Stimulated activated CD8-positive, alpha-beta memory T cell treated with anti-CD3 and anti-CD28 coated beads, Interleukin-7, amount 100 ng/mL, for 4 hours (primary cell): ENCODE measurements around the gene HTT.

Experiments used
- DNase-seq, 2 donors: peaks; one replicate each; pipeline ENCODE4 v3.0.0-alpha.2; 2020; ENCODE audit warnings: low read depth in 2 of 2

Gene HTT

GRCh38 chr4:3174371-3175338 is 100.2 kb downstream of the HTT start:
- DNase-seq = no peak

- no peak for DNase-seq
These were observed 102.1 kb downstream of the HTT start for GRCh38 chr4:3176367-3177229.

GRCh38 chr4:3177426-3177825 is 102.9 kb downstream of the HTT start:
- DNase-seq = no peak

- no peak for DNase-seq
These were observed 103.4 kb downstream of the HTT start for GRCh38 chr4:3177905-3178304.

GRCh38 chr4:3178351-3178750 is 103.9 kb downstream of the HTT start:
- DNase-seq = no peak

GRCh38 chr4:3179126-3179706 is 104.7 kb downstream of the HTT start:
- no peak for DNase-seq

- DNase-seq = no peak
These were observed 108.5 kb downstream of the HTT start for GRCh38 chr4:3183008-3183407.

- no peak for DNase-seq
These were observed 110.2 kb downstream of the HTT start for GRCh38 chr4:3184725-3185124.

GRCh38 chr4:3186609-3187008 is 112.1 kb downstream of the HTT start:
- DNase-seq = no peak

- no peak for DNase-seq
These were observed 113.6 kb downstream of the HTT start for GRCh38 chr4:3188118-3188517.

GRCh38 chr4:3189459-3189858 is 115.0 kb downstream of the HTT start:
- DNase-seq = no peak

- DNase-seq = no peak
These were observed 116.1 kb downstream of the HTT start for GRCh38 chr4:3190549-3190948.

GRCh38 chr4:3192188-3192587 is 117.7 kb downstream of the HTT start:
- DNase-seq = no peak

- DNase-seq = no peak
These were observed 118.3 kb downstream of the HTT start for GRCh38 chr4:3192827-3193226.

- no peak for DNase-seq
These were observed 119.2 kb downstream of the HTT start for GRCh38 chr4:3193531-3194203.

- DNase-seq = no peak
These were observed 122.3 kb downstream of the HTT start for GRCh38 chr4:3196670-3197359.

- DNase-seq = no peak
These were observed 123.1 kb downstream of the HTT start for GRCh38 chr4:3197366-3198105.

GRCh38 chr4:3198906-3199305 is 124.4 kb downstream of the HTT start:
- DNase-seq = no peak

GRCh38 chr4:3199653-3200422 is 125.4 kb downstream of the HTT start:
- DNase-seq = no peak
